ENCODE measurements around the gene ORC1.

The ORC1 gene

DNA sequence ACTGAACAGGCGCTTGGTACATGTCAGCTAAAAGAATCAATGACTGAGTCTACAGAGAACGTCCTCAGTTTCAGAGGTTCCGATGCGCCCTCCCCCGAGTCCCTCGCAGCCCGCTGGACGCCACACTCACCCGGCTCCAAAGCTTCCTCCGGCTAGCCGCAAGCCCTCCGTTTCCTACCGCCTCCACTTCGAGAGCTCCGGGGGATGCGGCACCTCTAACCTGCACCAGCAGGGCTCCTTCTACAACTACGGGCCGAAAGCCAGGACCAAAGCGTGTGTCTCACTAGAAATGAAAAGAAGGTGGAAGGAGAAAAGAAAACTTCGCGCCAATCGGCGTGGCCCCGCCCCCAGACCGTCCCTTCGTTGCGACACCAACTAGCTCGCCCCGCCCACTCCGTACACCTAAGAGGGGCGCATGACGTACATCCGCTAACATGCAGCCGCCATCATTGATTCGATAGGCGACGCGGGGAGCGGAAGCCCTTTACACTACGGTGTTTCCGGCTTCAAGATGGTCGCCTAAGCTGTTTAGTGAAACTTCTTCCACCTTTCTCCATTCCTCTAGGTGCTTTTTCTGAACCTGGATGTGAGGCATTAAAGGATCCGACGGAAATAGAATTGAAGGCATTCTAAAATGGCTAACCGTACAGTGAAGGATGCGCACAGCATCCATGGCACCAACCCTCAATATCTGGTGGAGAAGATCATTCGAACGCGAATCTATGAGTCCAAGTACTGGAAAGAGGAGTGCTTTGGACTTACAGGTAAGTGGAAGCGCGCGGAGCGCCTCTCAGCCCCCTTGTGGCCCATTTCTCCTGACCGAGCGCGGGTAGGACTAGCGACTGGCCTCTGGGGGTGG, at the start of gene ORC1, which contains the start of gene PRPF38A:
Gene ORC1 (minus strand): TSS at position 308 of the 859 bp plus-strand sequence. CDS start 2,200 bp downstream, outside the sequence.
Gene PRPF38A (plus strand): TSS at position 487 of the 859 bp plus-strand sequence. CDS start 148 bp downstream, at position 635.
- TF ChIP-seq GATA3 (IDR thresholded peaks at IDR 0.05; ENCODE audit: low read depth, low read length) (no peak), GATA2 (IDR thresholded peaks at IDR 0.05; ENCODE audit: low read depth, low read length) (no peak)

DNA sequence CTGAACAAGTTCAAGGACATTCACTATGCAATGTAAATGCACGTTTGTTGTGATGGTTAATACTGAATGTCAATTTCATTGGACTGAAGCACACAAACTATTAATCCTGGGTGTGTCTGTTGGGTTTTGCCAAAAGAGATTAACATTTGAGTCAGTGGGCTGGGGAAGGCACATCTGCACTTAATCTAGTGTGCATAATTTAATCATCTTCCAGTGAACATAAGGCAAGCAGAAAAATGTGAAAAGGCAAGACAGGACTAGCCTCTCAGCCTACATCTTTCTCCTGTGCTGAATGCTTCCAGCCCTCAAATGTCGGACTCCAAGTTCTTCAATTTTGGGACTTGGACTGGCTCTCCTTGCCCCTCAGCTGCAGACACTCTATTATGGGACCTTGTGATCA, 40.2 kb upstream of the ORC1 start:
- no peak for TF ChIP-seq GATA2 (IDR thresholded peaks at IDR 0.05; ENCODE audit: low read depth, low read length)
- no peak for TF ChIP-seq GATA3 (IDR thresholded peaks at IDR 0.05; ENCODE audit: low read depth, low read length)

DNA sequence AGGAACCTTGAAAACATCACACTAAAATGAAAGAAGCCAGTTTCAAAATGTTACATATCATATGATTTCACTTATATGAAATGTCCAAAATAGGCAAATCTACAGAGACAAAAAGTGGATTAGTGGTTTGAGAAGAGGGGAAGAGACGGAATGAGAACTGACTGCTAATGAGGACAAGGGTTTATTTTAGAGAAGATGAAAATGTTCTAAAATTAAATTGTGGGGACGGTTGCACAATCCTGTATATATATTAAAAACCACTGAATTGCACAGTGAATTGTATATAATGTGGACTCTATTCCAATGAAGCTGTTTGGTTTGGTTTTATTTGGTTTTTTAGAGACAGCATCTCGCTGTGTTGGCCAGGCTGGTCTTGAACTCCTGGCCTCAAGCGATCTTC, 35.8 kb upstream of the ORC1 start:
- TF ChIP-seq GATA2 (IDR thresholded peaks at IDR 0.05; ENCODE audit: low read depth, low read length) (no peak), GATA3 (IDR thresholded peaks at IDR 0.05; ENCODE audit: low read depth, low read length) (no peak)

DNA sequence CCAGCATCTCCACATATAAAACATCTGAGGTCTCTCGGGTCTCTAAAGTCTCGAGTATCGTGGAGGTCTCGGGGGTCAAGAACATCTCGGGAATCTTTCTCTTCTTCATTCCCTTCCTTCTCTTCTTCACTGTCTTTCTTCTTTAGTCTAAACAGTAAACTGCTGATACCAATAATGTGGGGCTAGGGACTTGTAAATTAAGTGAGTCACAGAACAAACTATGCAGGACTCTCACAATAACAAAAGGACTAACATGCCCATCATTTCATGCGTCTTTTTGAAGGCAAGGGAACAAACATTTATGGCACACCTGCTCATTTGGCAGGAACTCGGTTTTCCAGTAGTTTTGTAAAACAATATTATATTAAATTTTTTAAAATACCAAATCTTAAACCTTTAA, 32.6 kb upstream of the ORC1 start:
- TF ChIP-seq GATA3 (IDR thresholded peaks at IDR 0.05; ENCODE audit: low read depth, low read length) (no peak), GATA2 (IDR thresholded peaks at IDR 0.05; ENCODE audit: low read depth, low read length) (no peak)

DNA sequence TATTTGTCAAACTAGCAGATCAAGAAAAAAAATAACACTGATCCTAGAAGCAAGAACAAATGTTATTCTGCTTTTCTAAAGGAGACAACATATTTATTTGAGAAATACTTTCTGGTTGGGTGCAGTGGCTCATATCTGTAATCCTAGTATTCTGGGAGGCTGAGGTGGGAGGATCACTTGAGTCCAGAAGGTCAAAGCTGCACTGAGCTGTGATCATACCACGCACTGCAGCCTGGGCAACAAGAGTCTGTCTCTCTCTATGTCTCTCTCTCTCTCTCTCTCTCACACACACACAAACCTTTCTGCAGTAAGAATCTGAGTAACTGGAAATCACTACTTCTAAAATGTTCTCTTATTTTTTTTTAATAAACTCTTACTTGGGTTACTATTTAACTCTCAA, 31.4 kb upstream of the ORC1 start:
- TF ChIP-seq GATA3 (IDR thresholded peaks at IDR 0.05; ENCODE audit: low read depth, low read length): no peak
- TF ChIP-seq GATA2 (IDR thresholded peaks at IDR 0.05; ENCODE audit: low read depth, low read length): no peak

DNA sequence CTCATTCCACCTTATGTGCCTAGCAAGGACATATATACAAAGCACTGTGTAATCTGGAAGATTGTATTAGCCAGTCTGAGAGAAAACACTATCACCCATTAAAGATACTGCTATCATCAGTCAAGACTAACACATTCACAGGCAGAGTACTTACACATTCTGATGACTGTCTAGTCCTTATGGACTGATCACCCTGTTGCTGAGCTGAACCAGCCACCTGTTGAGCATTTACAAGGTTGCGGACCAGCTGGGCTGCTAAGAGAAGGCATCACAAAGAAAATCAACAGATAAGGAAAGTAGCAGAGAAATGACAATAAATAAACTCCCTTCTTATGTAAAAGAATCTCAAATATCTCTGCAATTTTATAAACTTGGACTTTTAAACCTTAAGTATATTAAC, 31.0 kb upstream of the ORC1 start:
- TF ChIP-seq GATA2 (IDR thresholded peaks at IDR 0.05; ENCODE audit: low read depth, low read length) (no peak), GATA3 (IDR thresholded peaks at IDR 0.05; ENCODE audit: low read depth, low read length) (no peak)

DNA sequence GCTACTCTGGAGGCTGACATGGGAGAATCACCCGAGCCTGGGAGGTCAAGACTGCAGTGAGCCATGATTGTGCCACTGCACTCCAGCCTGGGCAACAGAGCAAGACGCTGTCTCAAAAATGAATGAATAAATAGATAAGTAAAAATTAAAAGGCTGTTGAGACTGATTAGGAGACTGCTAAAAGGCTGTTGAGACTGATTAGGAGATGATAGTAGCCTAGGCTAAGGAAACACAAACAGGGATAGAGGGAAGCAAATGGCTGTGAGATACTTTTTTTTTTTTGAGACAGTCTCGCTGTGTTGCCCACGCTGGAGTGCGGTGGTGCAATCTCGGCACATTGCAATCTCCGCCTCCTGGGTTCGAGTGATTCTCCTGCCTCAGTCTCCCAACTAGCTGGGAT, 28.6 kb upstream of the ORC1 start:
- no peak for TF ChIP-seq GATA2 (IDR thresholded peaks at IDR 0.05; ENCODE audit: low read depth, low read length)
- TF ChIP-seq GATA3 (IDR thresholded peaks at IDR 0.05; ENCODE audit: low read depth, low read length): no peak

DNA sequence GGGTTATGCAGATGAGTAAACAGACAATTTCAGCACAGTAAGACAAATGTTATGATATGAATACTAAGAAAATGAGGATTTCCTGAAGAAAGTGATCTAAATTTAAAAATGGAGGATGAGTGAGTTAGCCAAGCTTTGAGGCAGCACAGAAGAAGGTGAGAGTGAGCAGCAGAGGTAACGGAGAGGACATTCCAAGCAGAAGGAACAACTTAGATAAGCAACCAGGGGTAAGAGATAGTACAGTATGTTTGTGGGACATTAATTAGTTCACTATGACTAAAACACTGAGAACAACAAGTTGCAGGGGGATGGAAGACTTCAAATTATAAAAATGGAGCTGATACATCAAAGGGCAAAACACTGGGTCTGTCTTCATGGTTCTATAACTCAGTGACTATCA, 22.9 kb upstream of the ORC1 start:
- TF ChIP-seq GATA2 (IDR thresholded peaks at IDR 0.05; ENCODE audit: low read depth, low read length) (no peak), GATA3 (IDR thresholded peaks at IDR 0.05; ENCODE audit: low read depth, low read length) (no peak)

DNA sequence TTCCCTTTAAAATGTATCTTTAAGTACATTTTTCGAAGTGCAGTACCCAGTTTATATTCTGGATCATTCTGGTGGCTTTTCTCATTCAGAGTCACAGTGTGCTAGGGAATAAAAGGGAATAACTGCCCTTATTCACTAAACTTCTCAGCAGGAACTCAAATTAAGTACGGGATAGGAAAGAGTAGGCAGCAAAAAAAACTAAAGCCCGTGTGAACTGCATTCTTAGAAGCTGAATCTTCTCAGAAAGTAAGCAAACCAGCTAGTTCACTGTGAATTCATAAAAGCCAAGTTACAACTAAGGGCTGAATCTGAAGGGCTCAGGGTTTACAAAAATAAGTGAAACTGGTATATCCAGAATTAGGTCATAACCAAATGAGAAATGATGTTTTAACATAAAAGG, 22.1 kb upstream of the ORC1 start:
- no peak for TF ChIP-seq GATA3 (IDR thresholded peaks at IDR 0.05; ENCODE audit: low read depth, low read length)
- no peak for TF ChIP-seq GATA2 (IDR thresholded peaks at IDR 0.05; ENCODE audit: low read depth, low read length)

DNA sequence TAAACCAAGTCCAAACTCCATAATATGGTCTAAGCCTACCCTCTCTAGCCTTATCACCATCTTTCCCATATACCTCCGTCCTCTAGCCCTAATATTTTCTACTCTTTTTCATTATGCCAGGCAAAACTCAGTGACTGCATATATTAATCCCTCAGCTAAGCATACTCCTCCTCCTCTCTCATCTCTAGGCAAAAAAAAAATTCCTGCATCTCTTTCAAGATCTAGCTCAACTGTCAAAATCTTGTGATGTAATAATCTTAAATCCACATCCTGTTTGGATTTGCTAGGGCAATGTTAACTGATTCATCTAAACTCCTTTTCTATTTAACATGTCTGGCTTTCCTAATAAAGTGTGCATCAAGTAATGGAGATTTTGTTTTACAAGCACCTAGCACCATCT, 20.6 kb upstream of the ORC1 start:
- TF ChIP-seq GATA3 (IDR thresholded peaks at IDR 0.05; ENCODE audit: low read depth, low read length) (no peak), GATA2 (IDR thresholded peaks at IDR 0.05; ENCODE audit: low read depth, low read length) (no peak)

DNA sequence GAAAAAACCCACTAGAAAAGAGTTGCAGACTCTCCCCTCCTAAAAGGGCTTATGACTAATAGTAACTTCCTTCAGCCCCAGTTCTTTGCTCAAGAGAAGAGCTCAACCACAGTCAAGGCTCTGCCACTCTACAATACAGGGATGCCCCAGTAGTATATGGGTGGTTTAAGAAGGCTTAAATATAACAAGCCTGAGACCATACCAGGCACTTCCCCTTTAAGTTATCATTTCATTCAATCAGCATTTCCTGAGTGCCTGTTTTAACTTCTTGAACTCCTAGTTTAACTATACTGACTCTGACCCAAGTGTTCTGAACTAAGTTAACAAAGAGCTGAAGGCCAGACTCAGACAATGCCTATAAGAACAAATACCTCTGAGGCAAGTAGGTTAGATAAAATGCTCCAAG, 20.0 kb upstream of the ORC1 start:
- TF ChIP-seq GATA3 (IDR thresholded peaks at IDR 0.05; ENCODE audit: low read depth, low read length): no peak
- no peak for TF ChIP-seq GATA2 (IDR thresholded peaks at IDR 0.05; ENCODE audit: low read depth, low read length)

DNA sequence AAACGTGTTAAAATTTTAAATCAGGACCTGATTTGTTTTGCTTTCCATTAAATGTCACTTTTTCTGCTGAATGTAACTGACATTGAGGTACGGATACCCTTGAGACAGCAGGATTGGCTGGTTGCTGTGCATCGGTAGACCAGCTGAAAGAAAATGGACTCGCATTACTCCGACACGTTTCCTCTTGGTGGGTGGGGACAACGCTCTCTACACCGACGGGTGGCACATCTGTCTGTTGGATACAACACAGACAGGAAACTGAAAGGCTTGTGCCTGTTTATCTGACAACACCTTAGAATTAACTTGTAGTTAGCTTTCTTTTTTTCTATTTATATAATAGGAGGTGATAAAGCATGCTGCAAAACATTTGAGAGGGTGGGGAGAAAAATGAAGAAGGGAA, 19.5 kb upstream of the ORC1 start:
- TF ChIP-seq GATA3 (IDR thresholded peaks at IDR 0.05; ENCODE audit: low read depth, low read length) (no peak), GATA2 (IDR thresholded peaks at IDR 0.05; ENCODE audit: low read depth, low read length) (no peak)

DNA sequence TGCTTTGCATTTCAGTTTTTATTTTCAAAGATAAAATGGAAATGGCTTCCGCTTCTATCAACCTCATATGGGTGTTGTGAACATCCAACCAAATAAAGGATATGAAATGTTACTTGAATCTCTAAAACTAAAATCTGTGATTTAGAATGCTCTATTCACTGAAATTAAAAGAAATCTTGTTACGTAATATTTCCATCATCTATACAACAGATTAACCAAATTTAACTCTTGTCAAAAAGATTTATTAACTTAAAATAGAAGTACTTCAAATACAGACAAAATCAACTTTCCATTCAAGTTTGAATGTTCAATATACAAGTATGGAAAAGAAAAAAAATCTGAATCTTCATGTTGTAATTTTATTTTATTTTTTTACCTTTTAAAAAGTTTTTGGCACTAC, 18.8 kb upstream of the ORC1 start:
- no peak for TF ChIP-seq GATA3 (IDR thresholded peaks at IDR 0.05; ENCODE audit: low read depth, low read length)
- no peak for TF ChIP-seq GATA2 (IDR thresholded peaks at IDR 0.05; ENCODE audit: low read depth, low read length)

DNA sequence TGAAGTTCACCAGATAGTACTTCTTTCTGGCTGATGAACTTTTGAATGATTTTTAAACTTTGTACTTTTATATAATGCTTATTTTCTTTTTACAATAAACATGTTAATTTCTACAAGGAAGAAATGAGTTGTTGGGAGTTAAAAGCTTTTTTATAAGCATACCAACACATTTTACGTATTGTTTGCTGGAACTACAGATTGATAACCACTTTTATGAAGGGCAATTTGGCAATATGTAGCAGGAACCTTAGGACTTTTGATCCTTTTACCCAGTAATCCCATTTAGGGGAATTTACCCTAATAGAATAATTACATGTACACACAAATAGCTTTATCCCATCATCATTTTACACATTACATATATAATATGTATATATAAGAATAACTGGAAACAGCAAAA, 16.5 kb upstream of the ORC1 start:
- TF ChIP-seq GATA2 (IDR thresholded peaks at IDR 0.05; ENCODE audit: low read depth, low read length): no peak
- no peak for TF ChIP-seq GATA3 (IDR thresholded peaks at IDR 0.05; ENCODE audit: low read depth, low read length)

DNA sequence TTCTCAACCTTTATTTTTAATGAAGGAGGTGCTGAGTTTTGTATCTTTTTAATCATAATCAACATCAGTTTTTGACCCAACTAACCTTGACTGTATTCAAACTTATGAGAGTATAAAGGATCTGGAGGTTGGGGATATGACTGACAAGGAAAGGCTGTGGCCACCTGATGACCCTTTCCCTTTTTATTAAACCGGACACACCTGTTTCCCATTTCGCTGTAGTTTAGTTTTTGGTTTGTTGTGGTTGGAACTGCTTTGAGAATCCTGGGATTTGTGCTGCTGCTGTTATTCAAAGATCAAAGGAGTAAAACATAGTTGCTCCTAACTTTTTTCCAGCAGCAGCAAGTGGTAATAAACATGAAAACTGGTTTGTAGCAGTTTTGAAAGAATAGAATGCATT, 12.6 kb upstream of the ORC1 start:
- no peak for TF ChIP-seq GATA3 (IDR thresholded peaks at IDR 0.05; ENCODE audit: low read depth, low read length)
- TF ChIP-seq GATA2 (IDR thresholded peaks at IDR 0.05; ENCODE audit: low read depth, low read length): no peak

Data from SH-SY5Y (cell line).